Sigmoid colon (tissue), 7 donors: ENCODE results near the gene JKAMP. TPM values are rescaled to one million over a fixed set of nuclear protein-coding genes. Genes with fewer than 3 reads are reported as not detected.

Experiments
- DNase-seq: peaks from one replicate; pipeline ENCODE4 v3.0.0-alpha.2; 2019
- H3K27ac ChIP-seq, 4 donors: fragments of 200-600 bp; sonication (generic); one replicate each; pipeline ENCODE4 v1.5.1; 2016 to 2019; ENCODE audit warnings: mild to moderate bottlenecking in 1 of 4
- H3K27me3 ChIP-seq, 3 donors: fragments of 200-600 bp; sonication (generic); one replicate each; pipeline ENCODE4 v1.5.1; 2019; ENCODE audit warnings: mild to moderate bottlenecking in 1 of 3
- H3K36me3 ChIP-seq, 4 donors: fragments of 200-600 bp; sonication (generic); one replicate each; pipeline ENCODE4 v1.5.1; 2016 to 2019
- H3K4me1 ChIP-seq, 4 donors: fragments of 200-600 bp; sonication (generic); one replicate each; pipeline ENCODE4 v1.5.1; 2017 to 2019
- H3K4me3 ChIP-seq, 4 donors: fragments of 200-600 bp; sonication (generic); one replicate each; pipeline ENCODE4 v1.5.1; 2017 to 2019; ENCODE audit warnings: mild to moderate bottlenecking in 2 of 4, moderate library complexity in 1 of 4
- H3K9me3 ChIP-seq, 4 donors: fragments of 200-600 bp in 3 of 4; sonication (generic) in 3 of 4; one replicate each; pipeline versions ENCODE4 v1.5.1 to v1.6.1; 2013 to 2019
- EP300 ChIP-seq, 4 donors: sonication (generic); formaldehyde crosslinking; IDR thresholded peaks; one replicate each; pipeline ENCODE4 v1.6.1; 2017; ENCODE audit warnings: antibody characterized with exemption in 4 of 4
- POLR2A ChIP-seq, 2 donors: fragments of 450-650 bp; IDR thresholded peaks; one replicate each; pipeline ENCODE4 v1.6.1; 2016; ENCODE audit warnings: antibody characterized with exemption in 2 of 2, mild to moderate bottlenecking in 2 of 2, moderate library complexity in 2 of 2
- POLR2AphosphoS5 ChIP-seq, 4 donors: sonication (generic); formaldehyde crosslinking; IDR thresholded peaks; one replicate each; pipeline ENCODE4 v1.6.1; 2017; ENCODE audit warnings: antibody characterized with exemption in 4 of 4
- WGBS, 2 donors: extraction: QIAGEN DNeasy Blood & Tissue Kit; methylation state at CpG; one replicate each; pipeline ENCODE4 v1.1.7; 2013; 5-methylcytosine and 5-hydroxymethylcytosine counted together
- intact Hi-C: fragments of 100-400 bp; cut with DNase I; formaldehyde crosslinking; loops from one replicate; pipeline ENCODE4 v1.15.1; 2023
- polyA plus RNA-seq, 3 donors: library from polyadenylated mRNA; stranded (reverse); fragments of 200-250 nt; gene quantifications; one replicate each; pipeline ENCODE4 v1.2.3, GENCODE V29; 2013
- total RNA-seq, 4 donors: library from RNA; depleted of rRNA; stranded (reverse); fragments of >200 nt; gene quantifications; one replicate each; pipeline ENCODE4 v1.1.0, GENCODE V29; 2016
- TF ChIP-seq, protein P1 (sequence below), 4 experiments: fragments of 450-650 bp in 3 of 4; fragments of 200-600 bp in 1 of 4; IDR thresholded peaks; one replicate each; pipeline ENCODE4 v1.5.1; 2016 to 2019; ENCODE audit warnings: antibody characterized with exemption in 4 of 4, mild to moderate bottlenecking in 3 of 4, moderate library complexity in 2 of 4
- donor health status: healthy with polysubstance abuse.
- donor health status: Bipolar disorder and iron deficiency.
- donor health status: healthy.

JKAMP gene
- total and polyA plus RNA-seq, 7 donors = 9.0 to 49.0 (median 27.3) TPM

DNA sequence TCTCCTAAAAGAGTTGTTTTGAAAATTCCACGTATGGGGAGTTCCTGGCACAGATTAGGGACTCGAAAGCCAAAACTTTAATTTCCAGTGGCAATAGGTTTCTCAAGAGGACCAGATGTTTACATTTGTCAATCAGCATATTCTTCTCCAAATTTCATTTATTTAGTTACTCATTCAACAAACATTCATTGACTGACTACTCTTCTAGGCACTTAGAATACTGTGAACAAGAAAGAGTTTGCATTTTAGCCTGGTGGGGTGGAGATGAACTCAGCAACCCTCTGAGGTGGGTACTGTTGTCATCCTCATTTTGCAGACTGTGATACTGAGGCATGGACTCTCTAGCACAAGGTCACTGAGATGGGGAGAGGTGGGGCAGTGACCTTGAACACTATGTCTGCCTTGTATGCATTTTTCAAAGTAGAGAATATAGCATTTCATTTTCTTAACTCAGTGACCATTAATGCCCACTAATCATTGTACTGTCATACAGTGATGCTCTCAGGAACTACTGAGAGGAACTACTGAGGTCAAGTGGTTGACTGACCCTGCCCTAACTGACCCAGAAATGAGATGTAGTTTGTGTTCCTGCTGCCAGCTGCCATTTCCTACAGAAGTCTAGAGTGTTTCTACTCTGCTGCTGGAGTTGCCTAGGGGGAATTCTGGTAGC, 2.3 kb upstream of the JKAMP start:
- peaks cover 0 to 65% (median 47%) of the 10 kb centered on the region in 4 donors for H3K4me1 ChIP-seq
- intact Hi-C loops = loop anchor here (5.0 to 10.0 kb wide), 3 partner anchors 765 to 1057 kb away; partner anchors contain the start of genes DACT1, KIAA0586, PPM1A and TIMM9

DNA sequence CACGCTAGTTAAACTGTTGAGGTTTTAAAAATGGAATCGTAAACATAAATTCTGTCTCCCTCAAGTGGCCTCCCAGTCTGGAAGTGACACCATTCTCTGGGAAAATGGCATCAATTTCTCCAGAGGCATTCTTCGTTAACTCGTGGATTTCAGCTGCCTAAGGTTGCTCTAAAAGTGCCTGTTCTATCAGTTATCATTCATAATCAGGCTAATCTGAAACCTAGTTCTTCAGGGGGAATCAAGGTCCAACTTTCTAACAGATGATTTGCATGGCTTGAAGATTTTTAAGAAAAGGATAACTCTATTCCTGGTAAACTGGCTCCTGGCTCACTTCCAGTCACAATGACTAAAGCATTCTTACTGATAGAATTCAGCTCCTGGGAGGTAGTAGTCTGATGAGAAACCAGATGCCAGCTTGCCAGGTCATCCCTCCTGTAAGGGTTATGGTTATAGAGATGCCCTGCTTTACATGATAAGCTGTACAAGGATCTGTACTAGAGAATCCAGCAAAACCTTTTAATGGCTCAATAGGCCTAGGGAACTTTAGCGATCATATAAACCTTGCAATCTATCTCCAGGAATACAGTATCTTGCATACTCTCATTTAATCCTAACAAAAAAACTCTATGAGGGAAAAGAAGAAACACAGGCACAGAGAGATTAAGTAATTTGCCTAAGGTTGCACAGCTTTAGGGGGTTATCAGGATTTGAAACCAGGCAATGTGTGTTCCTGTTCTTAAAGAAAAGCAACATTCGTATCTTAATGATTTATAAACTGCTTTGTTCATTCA, 1.6 kb upstream of the JKAMP start:
- Histone ChIP-seq H3K27me3 (no peaks in the 10 kb centered on the region), H3K9me3 (no peaks in the 10 kb centered on the region), H3K4me1 (peaks cover 0 to 68% (median 51%) of the 10 kb centered on the region in 4 donors), H3K36me3 (peaks cover 0 to 13% (median 0%) of the 10 kb centered on the region in 4 donors), H3K4me3 (peak overlapping the region; percentile 71 to 94 (median 79)), H3K27ac (peak overlapping the region; percentile 90 to 95 (median 94))
- no peak for DNase-seq
- 40 to 60% methylated on average over 6 of the region's 6 CpGs for WGBS, 2 donors
- no peak for TF ChIP-seq POLR2AphosphoS5 (IDR thresholded peaks at IDR 0.05)
- no peak for TF ChIP-seq EP300 (IDR thresholded peaks at IDR 0.05)
- TF ChIP-seq POLR2A (IDR thresholded peaks at IDR 0.05) = no peak
- TF ChIP-seq, protein P1, sequence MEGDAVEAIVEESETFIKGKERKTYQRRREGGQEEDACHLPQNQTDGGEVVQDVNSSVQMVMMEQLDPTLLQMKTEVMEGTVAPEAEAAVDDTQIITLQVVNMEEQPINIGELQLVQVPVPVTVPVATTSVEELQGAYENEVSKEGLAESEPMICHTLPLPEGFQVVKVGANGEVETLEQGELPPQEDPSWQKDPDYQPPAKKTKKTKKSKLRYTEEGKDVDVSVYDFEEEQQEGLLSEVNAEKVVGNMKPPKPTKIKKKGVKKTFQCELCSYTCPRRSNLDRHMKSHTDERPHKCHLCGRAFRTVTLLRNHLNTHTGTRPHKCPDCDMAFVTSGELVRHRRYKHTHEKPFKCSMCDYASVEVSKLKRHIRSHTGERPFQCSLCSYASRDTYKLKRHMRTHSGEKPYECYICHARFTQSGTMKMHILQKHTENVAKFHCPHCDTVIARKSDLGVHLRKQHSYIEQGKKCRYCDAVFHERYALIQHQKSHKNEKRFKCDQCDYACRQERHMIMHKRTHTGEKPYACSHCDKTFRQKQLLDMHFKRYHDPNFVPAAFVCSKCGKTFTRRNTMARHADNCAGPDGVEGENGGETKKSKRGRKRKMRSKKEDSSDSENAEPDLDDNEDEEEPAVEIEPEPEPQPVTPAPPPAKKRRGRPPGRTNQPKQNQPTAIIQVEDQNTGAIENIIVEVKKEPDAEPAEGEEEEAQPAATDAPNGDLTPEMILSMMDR (IDR thresholded peaks at IDR 0.05) = no peak
- intact Hi-C loops = loop anchor here (5.0 to 10.0 kb wide), 3 partner anchors 765 to 1058 kb away; partner anchors contain the start of genes DACT1, KIAA0586, PPM1A and TIMM9

More for the DNA sequence above, 2.3 kb upstream of the JKAMP start:
- Histone ChIP-seq H3K27ac (peak overlapping the region; percentile 90 to 95 (median 94)), H3K27me3 (no peaks in the 10 kb centered on the region), H3K4me3 (peak overlapping the region in 2 of 4 donors; percentile 71 to 80), H3K9me3 (no peaks in the 10 kb centered on the region), H3K36me3 (peaks cover 0 to 10% (median 0%) of the 10 kb centered on the region in 4 donors)
- TF ChIP-seq POLR2A (IDR thresholded peaks at IDR 0.05) (no peak), POLR2AphosphoS5 (IDR thresholded peaks at IDR 0.05) (no peak), EP300 (IDR thresholded peaks at IDR 0.05) (no peak)
- TF ChIP-seq, protein P1 (IDR thresholded peaks at IDR 0.05) = no peak
- 76 to 77% methylated on average over 2 of the region's 2 CpGs for WGBS, 2 donors
- DNase-seq = no peak

DNA sequence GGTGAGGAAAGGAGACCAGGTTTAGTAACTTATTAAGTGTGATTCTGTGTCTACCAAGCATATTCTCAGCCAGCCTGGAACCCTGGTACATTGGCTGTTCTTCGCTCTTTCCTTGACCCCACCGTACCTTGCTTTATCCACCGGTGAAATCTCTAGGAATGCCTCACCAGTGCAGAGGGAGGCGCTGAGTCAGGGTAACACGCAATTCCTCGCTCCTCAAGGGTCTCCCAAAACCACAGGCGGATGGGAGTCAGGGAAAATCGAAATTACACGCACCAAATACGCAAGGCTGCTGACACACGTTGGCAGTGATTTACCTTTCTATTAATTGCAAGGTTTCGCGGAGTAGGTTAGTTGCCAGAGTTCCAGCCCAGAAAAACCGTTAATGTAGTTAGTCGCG, 954 bp upstream of the JKAMP start:
- intact Hi-C loops = loop anchor here (5.0 to 10.0 kb wide), 3 partner anchors 764 to 1059 kb away; partner anchors contain the start of genes DACT1, KIAA0586, PPM1A and TIMM9

DNA sequence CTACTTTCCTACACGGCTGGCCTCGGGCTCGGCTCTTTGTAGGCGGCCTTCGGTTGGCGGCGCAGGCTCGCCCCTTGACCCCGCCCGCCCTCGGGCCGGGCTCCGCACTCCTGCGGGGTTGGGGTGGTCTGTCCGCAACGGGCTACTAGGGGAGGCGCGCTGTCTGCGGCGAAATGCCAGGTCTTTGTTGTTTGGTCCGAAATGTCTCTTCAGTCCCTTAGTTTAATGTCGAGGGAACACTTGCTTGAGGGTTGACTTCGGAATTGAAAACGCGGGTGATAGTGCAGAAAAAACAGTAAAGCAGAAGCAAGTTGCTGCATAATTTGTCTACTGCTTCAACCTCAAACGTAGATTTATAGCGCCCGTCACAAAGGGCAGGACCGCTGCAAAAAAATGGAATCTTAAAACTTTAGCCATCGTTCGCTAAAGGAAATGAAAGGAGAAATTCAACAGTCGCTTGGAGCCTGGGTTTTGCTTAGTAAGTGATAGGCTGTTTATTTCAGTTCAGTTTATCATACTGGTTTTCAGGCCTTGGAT, 390 bp downstream of the JKAMP start:
- H3K36me3 ChIP-seq = peaks cover 0 to 22% (median 11%) of the 10 kb centered on the region in 4 donors
- peak overlapping the region; percentile 90 to 95 (median 94) for H3K27ac ChIP-seq
- no peaks in the 10 kb centered on the region for H3K9me3 ChIP-seq
- no peaks in the 10 kb centered on the region for H3K27me3 ChIP-seq
- TF ChIP-seq POLR2AphosphoS5 (IDR thresholded peaks at IDR 0.05) (no peak), POLR2A (IDR thresholded peaks at IDR 0.05) (no peak), EP300 (IDR thresholded peaks at IDR 0.05) (no peak)
- TF ChIP-seq, protein P1 (IDR thresholded peaks at IDR 0.05) = no peak
- 0% methylated on average over 32 of the region's 32 CpGs for WGBS, 2 donors
- intact Hi-C loops = loop anchor here (2.0 to 10.0 kb wide), 5 partner anchors 20 to 1060 kb away; partner anchors contain the start of genes DAAM1, DACT1, GPR135 and KIAA0586
- no peak for DNase-seq
- H3K4me1 ChIP-seq = peaks cover 0 to 69% (median 51%) of the 10 kb centered on the region in 4 donors
- H3K4me3 ChIP-seq = peak overlapping the region; percentile 71 to 94 (median 79)

More for the DNA sequence above, 954 bp upstream of the JKAMP start:
- DNase-seq = no peak
- Histone ChIP-seq H3K4me1 (peaks cover 0 to 70% (median 51%) of the 10 kb centered on the region in 4 donors), H3K27me3 (no peaks in the 10 kb centered on the region), H3K4me3 (peak overlapping the region; percentile 71 to 94 (median 79)), H3K9me3 (no peaks in the 10 kb centered on the region), H3K27ac (peak overlapping the region; percentile 90 to 95 (median 94)), H3K36me3 (peaks cover 0 to 15% (median 1%) of the 10 kb centered on the region in 4 donors)
- WGBS, 2 donors = 2 to 6% methylated on average over 16 of the region's 16 CpGs
- TF ChIP-seq POLR2A (IDR thresholded peaks at IDR 0.05) = no peak
- TF ChIP-seq EP300 (IDR thresholded peaks at IDR 0.05) = no peak
- TF ChIP-seq, protein P1 (IDR thresholded peaks at IDR 0.05) = no peak
- TF ChIP-seq POLR2AphosphoS5 (IDR thresholded peaks at IDR 0.05) = no peak
